GM21447 (cell line): Measurements from ENCODE around the gene DVL3.

Experiments used
- ATAC-seq: cut with Tn5 transposase; IDR thresholded peaks from one replicate; pipeline ENCODE4 v1.9.1; 2021; ENCODE audit not compliant: unreplicated experiment

DVL3 gene

GRCh38 chr3:184209146-184209923 is 54.2 kb downstream of the DVL3 start:
- no peak for ATAC-seq

- no peak for ATAC-seq
Measured at GRCh38 chr3:184211297-184211696, 56.1 kb downstream of the DVL3 start.

GRCh38 chr3:184211718-184212117 is 56.5 kb downstream of the DVL3 start:
- ATAC-seq = no peak

GRCh38 chr3:184218814-184219213 is 63.6 kb downstream of the DVL3 start:
- no peak for ATAC-seq

GRCh38 chr3:184222521-184222920 is 67.3 kb downstream of the DVL3 start:
- no peak for ATAC-seq
